GM23248 (cell line): ENCODE measurements around the gene DUSP15. TPM values are rescaled to one million over a fixed set of nuclear protein-coding genes. Genes with fewer than 3 reads are reported as not detected.
"Not testable (repeated sequence)": the region's sequence is repeated elsewhere in the genome, so short reads cannot be mapped to it uniquely, and the experiment has no call there.

ENCODE experiments used
- DNase-seq: peaks from one replicate; pipeline ENCODE4 v3.0.0-alpha.2; 2015
- H2AFZ ChIP-seq: fragments of 200-600 bp; sonication (generic); 2 replicates; pipeline ENCODE4 v1.6.1; 2016; ENCODE audit warnings: antibody characterized with exemption
- H3F3A ChIP-seq: fragments of 200-600 bp; sonication (generic); 2 replicates; pipeline ENCODE4 v1.6.1; 2016; ENCODE audit warnings: mild to moderate bottlenecking, antibody characterized with exemption, mixed run types; ENCODE audit not compliant: insufficient read depth
- H3K27ac ChIP-seq: fragments of 200-600 bp; sonication (generic); 2 replicates; pipeline ENCODE4 v1.5.1; 2016; ENCODE audit warnings: mild to moderate bottlenecking
- H3K27me3 ChIP-seq: fragments of 200-600 bp; sonication (generic); replicated peaks from 2 replicates; pipeline ENCODE4 v1.6.1; 2016; ENCODE audit warnings: mild to moderate bottlenecking; ENCODE audit not compliant: insufficient read depth
- H3K36me3 ChIP-seq: fragments of 200-600 bp; sonication (generic); 2 replicates; pipeline ENCODE4 v1.6.1; 2016; ENCODE audit warnings: low read depth, mild to moderate bottlenecking
- H3K4me1 ChIP-seq: fragments of 200-600 bp; sonication (generic); 2 replicates; pipeline ENCODE4 v1.6.1; 2016; ENCODE audit warnings: mild to moderate bottlenecking; ENCODE audit not compliant: insufficient read depth
- H3K4me2 ChIP-seq: fragments of 200-600 bp; sonication (generic); one replicate; pipeline ENCODE4 v1.6.1; 2016; ENCODE audit warnings: mild to moderate bottlenecking; ENCODE audit not compliant: unreplicated experiment
- H3K4me3 ChIP-seq: fragments of 200-600 bp; sonication (generic); 2 replicates; pipeline ENCODE4 v1.5.1; 2016; ENCODE audit warnings: mild to moderate bottlenecking
- H3K79me2 ChIP-seq: fragments of 200-600 bp; sonication (generic); 2 replicates; pipeline ENCODE4 v1.6.1; 2016; ENCODE audit warnings: mild to moderate bottlenecking; ENCODE audit not compliant: insufficient read depth
- H3K9ac ChIP-seq: fragments of 200-600 bp; sonication (generic); 2 replicates; pipeline ENCODE4 v1.6.1; 2016; ENCODE audit warnings: mild to moderate bottlenecking
- H3K9me2 ChIP-seq: fragments of 200-600 bp; sonication (generic); 2 replicates; pipeline ENCODE4 v1.6.1; 2016; ENCODE audit warnings: mixed run types, mild to moderate bottlenecking, moderate library complexity; ENCODE audit not compliant: insufficient read depth
- H3K9me3 ChIP-seq: fragments of 200-600 bp; sonication (generic); one replicate; pipeline ENCODE4 v1.6.1; 2017; ENCODE audit warnings: low read depth
- H4K20me1 ChIP-seq: fragments of 200-600 bp; sonication (generic); 2 replicates; pipeline ENCODE4 v1.6.0; 2016; ENCODE audit not compliant: insufficient read depth
- EZH2 ChIP-seq: fragments of 200-600 bp; sonication (generic); IDR thresholded peaks from 2 replicates; pipeline ENCODE4 v1.6.1; 2018; ENCODE audit warnings: antibody characterized with exemption, mild to moderate bottlenecking; ENCODE audit not compliant: insufficient read depth, poor library complexity, severe bottlenecking
- EZH2phosphoT487 ChIP-seq: fragments of 200-600 bp; sonication (generic); IDR thresholded peaks from 2 replicates; pipeline ENCODE4 v1.6.1; 2018; ENCODE audit warnings: antibody characterized with exemption, moderate library complexity, mild to moderate bottlenecking, low read depth; ENCODE audit not compliant: insufficient read depth
- WGBS, 2 experiments: methylation state at CpG; one replicate each; pipeline ENCODE4 v1.1.6; 2015 to 2017; ENCODE audit warnings: low lambda C conversion rate in 2 of 2, low coverage in 1 of 2; ENCODE audit errors: missing lambda C conversion rate in 2 of 2; 5-methylcytosine and 5-hydroxymethylcytosine counted together
- in situ Hi-C: fragments of 300-500 bp; cut with MboI; formaldehyde crosslinking; loops from 2 replicates; pipeline ENCODE4 v1.15.0; 2020
- polyA plus RNA-seq: library from polyadenylated mRNA; unstranded; fragments of >200 nt; fragmentation: Nextera tagmentation; extraction: Ambion mirVana; gene quantifications from 2 replicates; pipeline ENCODE4 v1.2.1, GENCODE V29; 2016
- total RNA-seq: library from RNA; depleted of rRNA; stranded (reverse); fragments of >200 nt; shearing (Covaris generic); gene quantifications from 2 replicates; pipeline ENCODE4 v1.2.3, GENCODE V29; 2014; rRNA removed

DUSP15 gene
- total RNA-seq (not detected in 2 replicates), polyA plus RNA-seq (not detected in 2 replicates)

DNA sequence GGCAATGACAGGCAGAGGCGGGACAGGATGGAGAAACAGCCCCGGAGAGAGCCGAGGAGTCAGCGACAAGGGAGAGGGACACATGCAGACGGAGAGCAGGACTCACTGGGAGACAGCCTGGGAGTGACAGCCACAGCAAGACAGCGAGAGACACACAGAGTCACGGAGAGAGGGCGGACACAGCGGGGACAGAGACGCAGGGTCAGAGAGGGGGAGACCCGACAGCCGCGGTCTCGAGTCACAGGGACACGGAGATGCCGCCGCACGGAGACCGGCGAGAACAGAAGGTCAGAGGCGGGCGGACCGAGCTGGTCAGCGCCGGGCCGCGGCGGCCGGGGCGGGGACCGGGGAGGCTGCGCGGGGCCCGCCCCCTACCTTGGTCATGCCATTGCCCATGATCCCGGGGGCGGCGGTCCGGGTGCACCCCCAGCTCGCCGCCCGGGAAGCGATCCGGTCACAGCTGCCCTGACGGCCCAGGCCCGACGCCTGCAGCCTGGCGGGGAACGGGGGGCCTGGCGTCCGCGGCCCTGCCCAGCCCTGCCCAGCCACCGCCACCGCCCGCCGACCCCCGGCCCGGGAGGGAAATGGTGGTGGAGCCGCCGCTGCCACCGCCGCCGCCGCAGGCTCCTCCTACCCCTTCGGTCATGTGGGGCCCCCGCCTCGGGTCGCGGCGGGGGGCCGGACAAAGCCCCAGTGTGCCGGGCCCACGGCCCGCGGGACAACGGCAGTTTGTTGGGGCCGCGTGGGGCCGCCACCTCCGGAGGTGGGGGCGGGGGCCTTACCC, at the start of gene DUSP15, which contains the start of gene TTLL9:
Gene DUSP15, minus strand, starts transcription at position 586 of the 784 bp plus-strand sequence. Its CDS starts 190 bp downstream, at position 396.
Gene TTLL9, plus strand, starts transcription at position 693 of the 784 bp plus-strand sequence. CDS start 493 bp downstream, outside the sequence.
- Histone ChIP-seq H3K79me2 (no peaks in the 10 kb centered on the region), H3K4me1 (no peaks in the 10 kb centered on the region), H3K9me3 (no peaks in the 10 kb centered on the region), H3K27me3 (peaks cover 57% of the 10 kb centered on the region), H3K9ac (peak within 1 kb of the TSS; percentile 51; the same call in 1 of the 2 replicates), H2AFZ (peak within 1 kb of the TSS; percentile 75), H3K4me3 (peak within 1 kb of the TSS; percentile 64), H3K27ac (no peak within 1 kb of the TSS), H3K4me2 (peak within 1 kb of the TSS; percentile 62), H3K9me2 (no peaks in the 10 kb centered on the region), H4K20me1 (no peaks in the 10 kb centered on the region), H3F3A (no peaks in the 10 kb centered on the region), H3K36me3 (no peaks in the 10 kb centered on the region)
- DNase-seq = peak; percentile 49
- TF ChIP-seq EZH2 (peak; percentile 74), EZH2phosphoT487 (no peak; the same call in 1 of the 2 replicates)
- in situ Hi-C loops = no loop called here
- 2 to 3% methylated on average over 30 to 42 of the region's 80 CpGs for WGBS, 2 experiments

DNA sequence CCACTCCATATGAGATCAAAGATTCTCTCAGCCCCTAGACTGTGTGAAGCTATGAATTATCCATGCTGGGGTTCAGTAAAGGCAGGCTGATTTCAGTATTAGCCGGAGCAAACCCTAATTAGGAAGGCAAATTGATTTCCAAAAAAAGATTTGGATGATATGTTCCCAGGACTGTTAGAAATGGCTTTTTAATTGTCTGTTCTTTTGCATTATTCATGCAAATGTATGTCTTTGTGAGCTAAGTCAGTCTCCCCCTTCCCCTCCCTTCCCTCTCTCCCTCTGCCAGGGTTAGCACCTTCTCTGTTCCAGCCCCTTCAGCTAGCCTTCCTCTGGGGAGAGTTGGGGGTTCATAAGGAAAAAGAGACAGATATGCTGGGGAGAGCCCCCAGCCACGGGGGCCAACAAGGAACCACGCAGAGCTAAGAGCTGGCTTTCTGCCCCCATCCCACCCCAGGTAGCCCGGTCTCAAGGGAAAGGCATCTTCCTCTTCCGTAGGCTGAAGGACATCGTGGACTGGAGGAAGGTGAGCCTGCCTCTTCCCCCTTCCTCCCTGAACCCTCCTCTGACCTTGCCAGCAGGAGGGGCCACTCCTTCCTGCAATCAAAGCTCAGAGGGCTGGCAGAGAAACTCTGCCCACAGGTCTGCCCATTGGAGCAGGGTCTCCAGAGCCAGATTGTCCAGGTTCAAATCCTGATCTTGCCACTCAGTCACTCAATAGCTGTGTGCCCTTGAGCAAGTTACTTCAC, 49.3 kb upstream of the DUSP15 start:
- Histone ChIP-seq H3K9ac (no peak overlapping the region), H4K20me1 (no peaks in the 10 kb centered on the region), H3K9me3 (no peaks in the 10 kb centered on the region), H3K4me2 (no peak overlapping the region), H3K79me2 (no peaks in the 10 kb centered on the region), H3K9me2 (no peaks in the 10 kb centered on the region), H3K4me1 (no peaks in the 10 kb centered on the region), H2AFZ (no peak overlapping the region), H3K4me3 (no peak overlapping the region), H3K27ac (no peak overlapping the region), H3K36me3 (no peaks in the 10 kb centered on the region), H3K27me3 (peaks cover 37% of the 10 kb centered on the region), H3F3A (no peaks in the 10 kb centered on the region)
- TF ChIP-seq EZH2 (no peak), EZH2phosphoT487 (no peak)
- in situ Hi-C loops = no loop called here
- WGBS, 2 experiments = 16 to 32% methylated on average over 6 of the region's 6 CpGs
- DNase-seq = no peak

DNA sequence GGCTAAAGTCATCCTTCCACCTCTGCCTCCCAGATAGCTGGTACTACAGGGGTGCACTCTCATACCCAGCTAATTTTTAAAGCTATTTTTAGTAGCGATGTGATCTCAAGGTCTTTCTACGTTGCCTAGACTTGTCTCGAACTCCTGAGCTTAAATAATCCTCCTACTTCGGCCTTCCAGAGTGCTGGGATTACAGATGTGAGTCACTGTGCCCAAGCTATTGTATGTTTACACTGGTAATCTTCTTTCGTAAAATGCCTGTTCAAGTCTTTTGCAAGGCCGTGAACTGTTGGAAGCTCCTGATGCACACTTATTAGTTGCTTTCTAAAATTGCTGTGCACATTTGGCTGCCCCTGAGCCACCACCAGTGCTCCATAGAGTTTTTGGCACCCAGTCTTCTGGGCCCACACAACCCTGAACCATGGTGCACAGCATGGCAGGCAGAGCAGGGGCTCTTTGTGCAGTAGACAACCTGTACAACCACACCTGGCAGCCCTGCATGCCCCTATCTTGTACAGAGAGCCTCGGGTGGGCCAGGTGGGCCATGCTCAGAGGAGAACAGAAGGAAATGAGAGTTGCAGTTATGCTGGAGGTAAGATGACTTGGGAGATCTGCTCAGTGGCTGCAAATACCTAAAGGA, 48.3 kb upstream of the DUSP15 start:
- TF ChIP-seq EZH2 (no peak), EZH2phosphoT487 (no peak)
- Histone ChIP-seq H3K9me2 (no peaks in the 10 kb centered on the region), H4K20me1 (no peaks in the 10 kb centered on the region), H3K9me3 (no peaks in the 10 kb centered on the region), H3K36me3 (no peaks in the 10 kb centered on the region), H3F3A (no peaks in the 10 kb centered on the region), H3K4me1 (no peaks in the 10 kb centered on the region), H3K27ac (no peak overlapping the region), H3K27me3 (peaks cover 43% of the 10 kb centered on the region; the same call in 1 of the 2 replicates), H3K9ac (no peak overlapping the region), H2AFZ (no peak overlapping the region), H3K4me2 (no peak overlapping the region), H3K79me2 (no peaks in the 10 kb centered on the region), H3K4me3 (no peak overlapping the region)
- no peak for DNase-seq
- WGBS, 2 experiments = 57 to 63% methylated on average over 7 of the region's 7 CpGs
- in situ Hi-C loops = no loop called here

DNA sequence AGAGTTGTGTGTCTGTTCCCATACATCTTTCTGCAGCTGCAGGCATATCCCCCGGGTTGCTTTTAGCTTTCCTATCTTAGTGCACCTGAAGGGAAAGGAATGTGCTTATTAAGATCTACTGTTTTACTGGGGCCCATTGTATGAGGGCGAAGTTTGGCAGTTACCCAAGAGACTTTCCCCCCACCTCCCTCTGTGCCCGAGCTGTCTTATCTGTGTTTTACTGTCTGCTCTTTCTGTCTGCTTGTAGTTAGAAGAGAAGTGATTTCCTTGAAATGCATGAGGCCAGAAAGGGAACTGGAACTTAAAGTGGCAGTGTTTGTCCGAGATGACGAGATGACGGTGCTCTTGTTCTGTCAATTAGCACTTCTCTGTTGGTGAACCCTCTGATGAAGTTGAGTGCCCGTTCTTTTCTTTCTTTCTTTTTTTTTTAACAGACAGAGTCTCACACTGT, 47.7 kb upstream of the DUSP15 start:
- in situ Hi-C loops, H2AFZ ChIP-seq, H3K4me1 ChIP-seq, H3K9me3 ChIP-seq, H3K36me3 ChIP-seq, DNase-seq, H3K79me2 ChIP-seq, H3F3A ChIP-seq, H3K9ac ChIP-seq, H3K27ac ChIP-seq, H4K20me1 ChIP-seq, H3K4me3 ChIP-seq, H3K9me2 ChIP-seq, H3K4me2 ChIP-seq: not testable (repeated sequence)
- WGBS, 2 experiments = 27 to 36% methylated on average over 7 of the region's 7 CpGs
- H3K27me3 ChIP-seq = peaks cover 41% of the 10 kb centered on the region; the same call in 1 of the 2 replicates
